ENCODE data around the gene PRPH2.

Gene PRPH2

DNA sequence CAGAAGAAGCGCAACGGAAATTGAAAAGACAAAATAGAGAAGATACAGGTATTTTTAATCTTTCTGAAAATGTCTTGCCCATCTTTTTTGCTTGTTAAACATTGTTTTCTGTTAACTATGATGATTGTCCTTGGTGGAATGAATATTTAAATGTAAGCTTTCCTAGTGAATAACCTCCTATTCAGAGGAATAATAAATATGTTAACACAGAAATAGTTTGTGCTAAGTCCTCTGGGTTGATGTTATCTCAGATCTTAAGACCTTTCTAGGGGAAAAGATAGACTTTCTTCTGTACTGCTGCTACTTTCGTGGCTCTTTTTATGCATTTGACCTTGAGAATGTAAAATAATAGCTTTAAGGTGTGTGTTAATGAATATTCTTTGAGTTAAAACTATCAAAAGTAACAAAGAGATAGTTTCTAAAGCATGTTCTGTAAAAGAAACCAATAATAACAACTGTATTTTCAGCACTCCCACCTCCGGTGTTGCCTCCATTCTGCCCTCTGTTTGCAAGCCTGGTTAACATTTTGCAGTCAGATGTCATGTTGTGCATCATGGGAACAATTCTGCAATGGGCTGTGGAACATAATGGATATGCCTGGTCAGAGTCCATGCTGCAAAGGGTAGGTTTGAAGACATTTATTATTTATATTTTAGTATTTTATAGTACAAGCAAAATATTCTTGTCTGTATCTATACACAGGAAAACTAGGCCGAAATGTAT, 70.2 kb downstream of the PRPH2 start:
- H3F3A ChIP-seq (ENCODE audit: insufficient read depth, low read length): no peaks in the 10 kb centered on the region
- no peak overlapping the region for H3K4me3 ChIP-seq (ENCODE audit: low read depth, low read length, poor library complexity, severe bottlenecking)
- no peaks in the 10 kb centered on the region for H3K9me2 ChIP-seq (ENCODE audit: low read depth, low read length)
- no peak overlapping the region for H2AFZ ChIP-seq (ENCODE audit: low read length)
- H3K36me3 ChIP-seq (ENCODE audit: insufficient read depth, low read length): peaks cover 55% of the 10 kb centered on the region; the same call in 1 of the 2 replicates
- no peak overlapping the region for H3K9ac ChIP-seq (ENCODE audit: low read length)
- no peaks in the 10 kb centered on the region for H3K79me2 ChIP-seq (ENCODE audit: insufficient read depth, low read length)
- H3K27ac ChIP-seq (ENCODE audit: low read depth, low read length, poor library complexity, severe bottlenecking): no peak overlapping the region
- H3K27me3 ChIP-seq (ENCODE audit: insufficient read depth, low read length): no peaks in the 10 kb centered on the region
- no peaks in the 10 kb centered on the region for H4K20me1 ChIP-seq (ENCODE audit: insufficient read depth, low read length)
- TF ChIP-seq EZH2 (IDR thresholded peaks at IDR 0.05; ENCODE audit: borderline replicate concordance, low read length): no peak
- TF ChIP-seq, protein P1, sequence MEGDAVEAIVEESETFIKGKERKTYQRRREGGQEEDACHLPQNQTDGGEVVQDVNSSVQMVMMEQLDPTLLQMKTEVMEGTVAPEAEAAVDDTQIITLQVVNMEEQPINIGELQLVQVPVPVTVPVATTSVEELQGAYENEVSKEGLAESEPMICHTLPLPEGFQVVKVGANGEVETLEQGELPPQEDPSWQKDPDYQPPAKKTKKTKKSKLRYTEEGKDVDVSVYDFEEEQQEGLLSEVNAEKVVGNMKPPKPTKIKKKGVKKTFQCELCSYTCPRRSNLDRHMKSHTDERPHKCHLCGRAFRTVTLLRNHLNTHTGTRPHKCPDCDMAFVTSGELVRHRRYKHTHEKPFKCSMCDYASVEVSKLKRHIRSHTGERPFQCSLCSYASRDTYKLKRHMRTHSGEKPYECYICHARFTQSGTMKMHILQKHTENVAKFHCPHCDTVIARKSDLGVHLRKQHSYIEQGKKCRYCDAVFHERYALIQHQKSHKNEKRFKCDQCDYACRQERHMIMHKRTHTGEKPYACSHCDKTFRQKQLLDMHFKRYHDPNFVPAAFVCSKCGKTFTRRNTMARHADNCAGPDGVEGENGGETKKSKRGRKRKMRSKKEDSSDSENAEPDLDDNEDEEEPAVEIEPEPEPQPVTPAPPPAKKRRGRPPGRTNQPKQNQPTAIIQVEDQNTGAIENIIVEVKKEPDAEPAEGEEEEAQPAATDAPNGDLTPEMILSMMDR (IDR thresholded peaks at IDR 0.05; ENCODE audit: low read length): no peak
- no peak overlapping the region for H3K4me2 ChIP-seq (ENCODE audit: low read length)
- H3K4me1 ChIP-seq (ENCODE audit: insufficient read depth, low read length, severe bottlenecking): no peaks in the 10 kb centered on the region
- H3K9me3 ChIP-seq (ENCODE audit: low read length): no peaks in the 10 kb centered on the region

All from OCI-LY1 (cell line).